Activated effector memory CD4-positive, alpha-beta T cell treated with Interleukin-2 at 50 U/mL for 16 hours (primary cell): Measurements from ENCODE around the gene OR6C70.
"Not testable (repeated sequence)": the region's sequence is repeated elsewhere in the genome, so short reads cannot be mapped to it uniquely, and the experiment has no call there.

Experiments used
- DNase-seq: peaks from one replicate; pipeline ENCODE4 v3.0.0-alpha.2; 2020

The OR6C70 gene

GRCh38 chr12:55470088-55470829 is at the start of gene OR6C70:
Gene OR6C70, minus strand, starts transcription at chr12:55470138. Its CDS starts 0 bp downstream, at chr12:55470138.
- no peak for DNase-seq

DNA sequence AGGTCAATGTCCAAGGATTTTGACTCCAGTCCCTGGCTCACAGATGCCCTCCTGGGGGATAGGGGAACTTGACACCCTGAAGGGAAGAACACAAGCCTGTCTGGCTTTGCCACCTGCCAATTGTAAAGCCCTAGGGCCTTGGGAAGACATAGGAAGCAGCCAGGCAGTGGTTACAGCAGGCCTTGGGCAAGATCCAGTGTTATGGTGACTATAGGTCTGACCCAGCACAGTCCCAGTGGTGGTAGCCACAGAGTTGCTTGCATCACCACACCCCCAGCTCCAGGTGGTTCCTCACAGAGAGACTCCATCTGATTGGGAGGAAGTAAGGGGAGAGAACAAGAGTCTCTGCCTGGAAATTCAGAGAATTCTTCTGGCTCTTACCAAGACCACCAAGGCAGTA is 46.5 kb upstream of the OR6C70 start:
- no peak for DNase-seq

- DNase-seq = no peak
Observed at GRCh38 chr12:55515696-55516095, 45.8 kb upstream of the OR6C70 start.

DNA sequence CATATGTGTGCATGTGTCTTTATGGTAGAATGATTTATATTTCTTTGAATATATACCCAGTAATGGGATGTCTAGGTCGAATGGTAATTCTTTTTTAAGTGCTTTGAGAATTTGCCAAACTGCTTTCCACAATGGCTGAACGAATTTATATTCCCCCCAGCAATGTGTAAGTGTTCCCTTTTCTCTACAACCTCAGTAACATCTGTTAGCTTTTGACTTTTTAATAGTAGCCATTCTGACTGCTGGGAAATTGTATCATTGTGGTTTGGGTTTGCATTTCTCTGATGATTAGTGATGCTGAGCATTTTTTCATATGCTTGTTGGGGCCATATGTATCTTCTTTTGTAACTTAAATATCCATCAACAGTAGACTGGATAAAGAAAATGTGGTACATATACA is 31.7 kb upstream of the OR6C70 start:
- no peak for DNase-seq

- DNase-seq = no peak
Observed at GRCh38 chr12:55499810-55500252, 29.9 kb upstream of the OR6C70 start.

DNA sequence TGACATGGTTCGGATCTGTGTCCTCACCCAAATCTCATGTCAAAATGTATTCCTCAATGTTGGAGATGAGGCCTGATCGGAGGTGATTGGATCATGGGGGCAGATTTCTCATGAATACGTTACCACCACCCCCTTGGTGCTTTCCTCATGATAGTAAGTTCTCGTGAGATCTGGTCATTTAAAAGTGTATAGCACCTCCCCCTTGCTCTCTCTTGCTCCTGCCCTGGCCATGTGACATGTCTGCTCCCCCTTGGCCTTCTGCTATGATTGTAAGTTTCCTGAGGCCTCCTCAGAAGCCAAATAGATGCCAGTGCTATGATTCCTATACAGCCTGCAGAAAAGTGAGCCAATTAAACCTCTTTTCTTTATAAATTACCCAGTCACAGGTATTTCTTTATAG is 29.3 kb upstream of the OR6C70 start:
- no peak for DNase-seq

GRCh38 chr12:55495490-55495889 is 25.6 kb upstream of the OR6C70 start:
- DNase-seq = no peak

GRCh38 chr12:55492078-55492477 is 22.1 kb upstream of the OR6C70 start, which contains the start of gene OR6C68:
Gene OR6C68, plus strand, starts transcription at chr12:55492378. Its CDS starts 0 bp downstream, at chr12:55492378.
- DNase-seq = no peak

- not testable (repeated sequence) for DNase-seq
Observed at GRCh38 chr12:55484284-55484683, 14.3 kb upstream of the OR6C70 start.

DNA sequence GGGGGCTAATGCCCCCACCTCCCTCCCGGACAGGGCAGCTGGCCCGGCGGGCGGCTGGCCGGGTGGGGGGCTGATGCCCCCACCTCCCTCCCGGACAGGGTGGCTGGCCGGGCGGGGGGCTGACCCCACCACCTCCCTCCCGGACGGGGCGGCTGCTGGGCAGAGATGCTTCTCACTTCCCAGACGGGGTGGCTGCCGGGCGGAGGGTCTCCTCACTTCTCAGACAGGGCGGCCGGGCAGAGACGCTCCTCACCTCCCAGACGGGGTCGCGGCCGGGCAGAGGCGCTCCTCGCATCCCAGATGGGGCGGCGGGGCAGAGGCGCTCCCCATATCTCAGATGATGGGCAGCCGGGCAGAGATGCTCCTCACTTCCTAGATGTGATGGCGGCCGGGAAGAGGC is 9.2 kb upstream of the OR6C70 start:
- not testable (repeated sequence) for DNase-seq

DNA sequence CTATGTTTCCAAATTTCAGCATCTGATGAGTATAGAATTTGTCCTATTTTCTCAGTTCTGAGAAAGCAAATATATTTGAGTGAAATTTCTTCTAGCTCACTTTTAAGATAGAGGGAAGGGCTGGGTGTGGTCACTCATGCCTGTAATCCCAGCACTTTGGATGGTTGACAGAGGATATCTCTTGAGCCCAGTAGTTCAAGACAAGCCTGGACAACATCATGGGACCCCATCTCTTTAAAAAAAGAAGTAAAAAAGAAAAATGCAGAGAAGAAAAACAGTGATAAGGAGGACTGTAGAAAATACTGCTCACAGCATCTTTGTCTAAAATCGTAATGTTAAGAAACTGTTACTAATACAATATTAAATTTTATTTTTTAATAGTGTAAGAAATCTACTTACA is 2.3 kb upstream of the OR6C70 start:
- no peak for DNase-seq

- no peak for DNase-seq
Observed at GRCh38 chr12:55469291-55469690, 647 bp downstream of the OR6C70 start.

DNA sequence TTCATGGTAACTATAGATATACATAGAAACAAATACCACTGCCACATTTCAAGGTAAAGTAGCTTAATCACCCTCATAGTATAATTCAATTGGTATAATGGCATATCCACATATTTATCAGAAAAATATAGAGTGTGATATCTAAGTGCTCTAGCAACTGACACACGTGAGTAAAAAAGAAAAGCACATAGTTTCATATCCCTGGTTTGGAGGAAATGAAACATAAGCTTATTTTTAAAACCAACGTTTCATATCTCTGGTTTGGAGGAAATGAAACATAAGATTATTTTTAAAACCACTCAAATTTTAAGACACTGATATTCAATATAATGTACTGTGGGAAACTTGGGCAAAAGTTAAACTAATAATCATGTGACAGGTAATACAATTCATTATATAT is 2.1 kb downstream of the OR6C70 start:
- DNase-seq = no peak

DNA sequence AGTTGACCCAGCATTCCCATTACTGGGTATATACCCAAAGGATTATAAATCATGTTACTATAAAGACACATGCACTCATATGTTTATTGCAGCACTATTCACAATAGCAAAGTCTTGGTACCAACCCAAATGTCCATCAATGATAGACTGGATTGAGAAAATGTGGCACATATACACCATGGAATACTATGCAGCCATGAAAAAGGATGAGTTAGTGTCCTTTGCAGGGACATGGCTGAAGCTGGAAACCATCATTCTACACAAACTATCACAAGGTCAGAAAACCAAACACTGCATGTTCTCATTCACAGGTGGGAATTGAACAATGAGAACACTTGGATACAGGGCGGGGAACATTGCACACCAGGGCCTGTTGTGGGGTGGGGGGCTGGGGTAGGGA is 5.0 kb downstream of the OR6C70 start:
- not testable (repeated sequence) for DNase-seq

GRCh38 chr12:55448825-55449224 is 21.1 kb downstream of the OR6C70 start:
- DNase-seq = no peak

GRCh38 chr12:55446326-55446725 is 23.6 kb downstream of the OR6C70 start:
- DNase-seq = no peak

GRCh38 chr12:55445357-55445756 is 24.6 kb downstream of the OR6C70 start:
- no peak for DNase-seq

- no peak for DNase-seq
Observed at GRCh38 chr12:55443776-55444175, 26.2 kb downstream of the OR6C70 start, which contains the start of gene OR6C2. Gene OR6C2, plus strand, starts transcription at chr12:55444076. Its CDS starts 8,138 bp downstream, at chr12:55452214.

- not testable (repeated sequence) for DNase-seq
Observed at GRCh38 chr12:55441233-55441632, 28.7 kb downstream of the OR6C70 start.

GRCh38 chr12:55428331-55429243 is 41.4 kb downstream of the OR6C70 start:
- no peak for DNase-seq

GRCh38 chr12:55425954-55426353 is 44.0 kb downstream of the OR6C70 start, which contains the start of gene OR6C76:
Gene OR6C76, plus strand, starts transcription at chr12:55426254. Its CDS starts 0 bp downstream, at chr12:55426254.
- DNase-seq = no peak

GRCh38 chr12:55420307-55420962 is 49.5 kb downstream of the OR6C70 start:
- DNase-seq = no peak
